Stimulated activated CD4-positive, alpha-beta T cell treated with anti-CD3 and anti-CD28 coated beads, Interleukin-1b, Interleukin-23, amount 100 ng/mL, for 1 hour (primary cell): ENCODE data around the gene TMEM114.

ENCODE experiments used
- DNase-seq, 2 donors: peaks; one replicate each; pipeline ENCODE4 v3.0.0-alpha.2; 2020; ENCODE audit warnings: low read depth in 2 of 2

TMEM114 gene

DNA sequence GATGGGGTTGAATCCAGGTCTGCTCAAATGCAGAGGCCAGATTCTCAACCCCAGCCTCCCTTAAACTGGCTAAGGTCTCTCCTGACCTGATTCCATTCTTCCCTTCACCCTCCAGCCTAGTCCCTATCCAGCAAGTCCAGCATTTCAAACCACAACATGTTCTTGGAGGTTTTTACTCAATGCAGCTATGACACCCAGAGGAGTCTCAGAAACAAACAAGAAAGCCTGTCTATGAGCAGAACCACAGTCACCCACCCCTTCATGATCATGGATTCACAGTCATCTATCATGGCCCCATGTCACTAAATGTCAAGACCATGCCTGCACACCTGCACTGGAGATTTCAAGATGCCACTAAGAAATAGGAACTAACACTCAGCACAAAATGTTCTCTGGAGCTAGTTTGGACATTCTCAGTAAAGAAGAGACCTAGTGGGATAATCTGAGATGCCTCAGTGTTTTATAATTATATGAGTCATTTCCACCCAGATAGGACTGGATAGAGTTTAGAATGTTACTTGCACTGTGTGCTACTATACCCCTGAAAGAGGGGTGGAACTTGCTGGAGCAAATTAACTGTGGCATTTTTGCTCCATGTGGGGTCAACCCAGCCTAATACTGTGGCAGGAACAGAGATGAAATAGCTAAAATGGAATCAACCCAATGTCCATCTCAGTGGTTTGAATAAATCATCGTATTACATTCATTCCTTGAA is 21.7 kb upstream of the TMEM114 start:
- no peak for DNase-seq

DNA sequence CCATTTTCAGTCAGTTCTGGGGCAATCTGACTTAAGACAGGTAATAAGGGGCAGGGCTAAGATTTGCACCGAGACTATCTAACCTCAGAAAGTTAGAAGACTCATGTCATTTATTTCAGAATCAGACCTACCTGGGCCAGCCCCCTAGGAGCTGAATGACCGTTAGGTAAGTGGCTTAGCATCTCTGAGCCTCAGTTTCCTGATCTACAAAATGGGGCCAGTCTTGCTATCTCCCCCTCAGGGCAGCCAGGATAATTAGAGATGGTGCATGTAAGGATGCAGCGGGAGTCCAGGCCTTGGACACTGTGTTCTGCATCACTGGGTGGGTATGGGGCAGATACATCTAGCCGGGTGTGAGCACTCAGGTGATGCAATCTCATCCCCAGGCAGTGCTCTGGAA is 20.8 kb upstream of the TMEM114 start:
- DNase-seq: no peak

GRCh38 chr16:8607214-8607613 is 16.9 kb upstream of the TMEM114 start:
- no peak for DNase-seq

- DNase-seq: no peak
Measured at GRCh38 chr16:8605554-8605953, 15.2 kb upstream of the TMEM114 start.

- no peak for DNase-seq
Measured at GRCh38 chr16:8600144-8600775, 9.9 kb upstream of the TMEM114 start.

GRCh38 chr16:8596581-8596980 is 6.3 kb upstream of the TMEM114 start:
- no peak for DNase-seq

GRCh38 chr16:8595783-8596182 is 5.5 kb upstream of the TMEM114 start:
- no peak for DNase-seq

- no peak for DNase-seq
Measured at GRCh38 chr16:8594149-8594666, 3.9 kb upstream of the TMEM114 start.

DNA sequence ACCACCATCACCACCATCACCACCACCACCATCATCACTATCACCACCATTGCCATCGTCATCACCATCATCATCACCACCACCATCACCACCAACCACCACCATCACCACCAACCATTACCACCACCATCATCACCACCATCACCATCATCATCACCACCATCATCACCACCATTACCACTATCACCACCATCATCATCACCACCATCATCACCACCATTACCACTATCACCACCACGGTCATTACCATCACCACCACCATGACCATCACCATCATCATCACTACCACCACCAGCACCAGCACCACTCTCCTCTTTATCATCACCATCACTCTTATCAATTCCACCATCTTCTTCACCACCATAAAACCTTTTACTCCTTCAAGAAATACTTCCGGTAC is 1.1 kb upstream of the TMEM114 start:
- no peak for DNase-seq

DNA sequence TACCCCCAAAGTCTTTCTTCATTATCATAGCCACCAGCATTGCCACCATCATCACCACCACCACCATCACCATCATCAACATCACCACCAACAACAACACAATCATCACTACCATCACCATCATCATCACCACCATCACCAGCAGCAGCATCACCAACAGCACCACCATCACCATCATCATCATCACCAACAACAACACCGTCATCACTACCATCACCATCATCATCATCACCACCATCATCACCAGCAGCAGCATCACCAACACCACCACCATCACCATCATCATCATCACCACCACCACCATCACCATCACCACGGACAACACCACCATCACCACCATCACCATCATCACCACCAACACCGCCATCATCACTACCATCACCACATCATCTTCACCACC is 500 bp upstream of the TMEM114 start:
- DNase-seq: no peak

DNA sequence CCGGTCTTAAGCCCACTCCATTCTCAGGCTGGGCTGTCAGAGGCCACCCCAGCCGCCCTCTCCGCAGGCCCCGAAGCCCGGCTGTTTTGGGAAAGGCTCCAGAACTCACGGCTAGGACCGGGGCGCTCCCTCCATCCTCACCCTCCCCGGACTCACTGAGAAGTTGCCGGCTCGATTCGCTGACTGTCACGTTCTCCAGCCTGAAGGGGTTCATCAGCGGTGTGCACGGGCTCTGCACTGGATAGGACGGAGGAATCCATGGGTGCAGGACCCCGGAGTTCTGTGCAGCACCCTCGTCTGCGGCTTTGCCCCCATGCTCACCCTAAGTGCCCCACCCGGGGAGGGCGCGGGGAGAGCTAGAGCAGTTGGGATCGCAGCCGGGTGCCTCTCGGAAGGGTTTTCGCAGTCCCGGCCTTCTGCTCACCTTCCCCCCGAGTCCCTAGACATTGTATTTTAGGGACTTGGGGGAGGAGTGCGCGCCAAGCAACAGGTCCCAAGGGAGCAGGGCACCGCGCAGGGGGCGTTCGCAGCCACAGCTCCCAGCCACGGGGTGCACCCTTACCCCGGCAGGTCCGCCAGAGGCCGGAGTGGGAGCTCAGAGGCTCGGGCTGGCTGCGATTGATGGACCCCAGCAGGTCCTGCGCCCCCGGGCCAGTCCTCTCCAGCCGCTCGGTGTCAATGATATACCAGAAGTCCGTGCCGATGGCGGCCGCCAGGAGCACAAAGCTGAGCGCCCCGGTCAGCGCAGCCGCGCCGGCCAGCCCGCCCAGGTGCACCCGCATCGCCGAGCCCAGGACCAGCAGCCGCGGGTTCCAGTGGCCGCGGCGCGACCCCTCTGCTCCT is 1.0 kb downstream of the TMEM114 start:
- DNase-seq: no peak

DNA sequence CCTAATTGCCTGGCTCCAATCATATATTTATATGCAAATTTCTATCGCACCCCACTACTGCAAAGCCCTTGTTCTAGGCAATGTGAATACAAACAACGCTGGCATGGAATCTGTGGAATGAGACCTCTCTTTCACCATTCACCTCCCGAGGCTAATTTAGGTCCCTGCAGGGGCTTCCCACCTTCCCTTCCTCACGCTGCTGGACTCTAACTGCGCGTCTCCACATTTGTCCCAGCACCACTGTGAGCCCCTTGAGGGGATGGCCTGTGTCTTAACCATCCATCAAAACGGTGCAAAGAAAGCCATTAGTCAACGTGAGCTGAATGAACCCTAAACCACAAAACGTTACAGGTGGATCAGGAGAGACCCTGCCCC is 1.6 kb downstream of the TMEM114 start:
- DNase-seq: no peak

DNA sequence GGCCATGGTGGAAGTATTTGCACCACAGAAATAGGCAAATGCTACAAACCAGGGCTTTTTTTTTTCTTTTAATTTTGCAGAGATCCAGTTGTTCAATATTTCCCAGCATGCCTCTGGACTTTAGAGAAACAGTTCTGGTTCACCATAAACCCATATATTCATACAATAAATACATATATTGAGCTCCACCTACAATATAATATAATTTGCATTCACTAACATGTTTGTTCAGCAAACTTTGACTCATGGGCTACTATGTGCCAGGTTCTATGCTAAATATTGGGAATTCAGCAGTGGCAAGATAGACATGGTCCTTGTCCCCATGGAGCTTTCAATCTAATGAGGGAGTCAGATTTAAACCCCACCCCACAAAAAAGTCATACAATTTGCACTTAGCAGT is 3.2 kb downstream of the TMEM114 start:
- DNase-seq: no peak

- DNase-seq: no peak
Measured at GRCh38 chr16:8585857-8586256, 4.5 kb downstream of the TMEM114 start.

- no peak for DNase-seq
Measured at GRCh38 chr16:8585041-8585440, 5.3 kb downstream of the TMEM114 start.

DNA sequence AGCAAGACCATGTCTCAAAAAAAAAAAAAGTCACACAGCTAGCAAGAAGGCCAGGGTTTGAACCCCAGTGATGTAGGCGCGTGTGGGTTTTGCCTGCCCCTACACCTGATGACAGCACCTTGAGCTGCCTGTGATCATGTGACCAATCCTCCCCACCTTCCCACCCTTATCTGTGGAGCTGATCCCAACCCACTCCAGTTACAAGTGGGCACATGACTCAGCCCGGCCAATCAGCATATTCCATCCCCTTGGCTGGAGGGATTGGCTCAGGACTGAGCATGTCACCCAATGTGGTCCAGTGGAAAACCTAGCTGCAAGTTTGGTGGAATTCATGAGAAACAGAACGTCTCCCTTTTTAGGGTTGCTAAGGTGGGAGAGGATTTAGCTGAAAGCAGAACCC is 6.6 kb downstream of the TMEM114 start:
- DNase-seq: no peak

DNA sequence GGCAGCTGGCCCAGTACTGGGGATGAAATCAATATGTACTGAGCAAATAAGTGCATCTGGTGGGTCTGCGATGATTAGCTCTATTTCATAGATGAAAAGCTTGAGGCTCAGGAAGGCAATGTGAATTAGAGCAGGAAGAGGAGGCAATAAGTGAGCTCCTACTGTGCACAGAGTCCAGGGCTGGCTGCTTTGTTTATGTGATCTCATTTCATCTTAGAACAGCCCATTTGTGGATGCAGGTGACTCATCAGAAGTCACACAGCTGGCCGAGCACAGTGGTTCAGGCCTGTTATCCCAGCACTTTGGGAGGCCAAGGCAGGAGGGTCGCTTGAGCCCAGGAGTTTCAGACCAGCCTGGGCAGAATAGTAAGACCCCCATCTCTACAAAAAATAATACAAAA is 7.1 kb downstream of the TMEM114 start:
- DNase-seq: no peak

- DNase-seq: no peak
Measured at GRCh38 chr16:8581831-8582580, 8.3 kb downstream of the TMEM114 start.

DNA sequence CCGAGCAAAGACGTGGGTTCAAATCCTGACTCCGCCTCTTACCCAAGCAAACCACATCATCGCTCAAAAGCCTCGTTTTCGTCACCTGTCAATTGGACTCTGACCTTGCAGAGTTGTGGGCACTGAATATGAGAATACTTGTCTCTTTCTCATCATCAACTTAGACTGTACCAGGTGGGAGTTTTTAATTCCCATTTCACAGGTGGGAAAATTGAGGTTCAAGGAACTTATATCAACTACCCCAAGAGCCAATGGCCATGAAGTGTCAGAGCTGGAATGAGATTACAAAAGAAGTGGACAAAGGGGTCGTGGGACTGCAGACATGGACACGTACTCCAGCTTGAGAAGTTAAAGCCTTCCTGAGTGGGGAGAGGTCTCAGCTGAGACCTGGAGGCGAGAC is 10.8 kb downstream of the TMEM114 start:
- no peak for DNase-seq

DNA sequence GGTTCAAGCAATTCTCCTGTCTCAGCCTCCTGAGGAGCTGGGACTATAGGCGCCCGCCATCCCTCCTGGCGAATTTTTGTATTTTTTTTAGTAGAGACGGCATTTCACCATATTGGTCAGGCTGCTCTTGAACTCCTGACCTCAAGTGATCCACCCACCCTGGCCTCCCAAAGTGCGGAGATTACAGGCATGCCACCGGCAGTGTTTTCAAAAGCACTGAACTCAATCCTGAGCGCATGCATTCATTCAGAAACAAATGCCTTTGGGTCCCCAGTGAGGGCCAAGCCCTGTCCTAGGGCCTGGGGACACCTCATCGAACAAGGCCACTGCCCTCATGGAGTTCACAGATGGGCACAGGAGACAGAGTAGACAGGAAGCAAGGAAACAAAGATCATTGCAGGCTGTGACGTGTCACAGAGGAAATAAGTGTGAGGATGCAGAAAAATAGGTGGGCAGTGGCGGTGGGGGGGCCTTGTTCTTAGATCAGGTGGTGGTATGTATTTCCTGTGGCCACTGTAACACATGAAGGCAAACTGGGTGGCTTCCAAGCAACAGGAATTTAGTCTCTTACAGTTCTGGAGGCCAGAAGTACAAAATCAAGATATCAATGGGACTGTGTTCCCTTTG is 12.5 kb downstream of the TMEM114 start:
- no peak for DNase-seq
